Large intestine (tissue), 3 donors: ENCODE results near the gene VSTM4. TPM values are rescaled to one million over a fixed set of nuclear protein-coding genes. Genes with fewer than 3 reads are reported as not detected.

ENCODE experiments used
- DNase-seq, 2 donors: peaks; one replicate each; pipeline versions ENCODE4 v3.0.0 to v3.0.0-alpha.2; 2013
- H3K27ac ChIP-seq: one replicate; pipeline ENCODE4 v1.5.1; 2013; ENCODE audit warnings: low read length
- H3K27me3 ChIP-seq: 2 replicates; pipeline ENCODE4 v1.6.1; 2013; ENCODE audit warnings: low read length; ENCODE audit not compliant: control insufficient read depth, insufficient read depth
- H3K36me3 ChIP-seq: 2 replicates; pipeline ENCODE4 v1.6.1; 2013; ENCODE audit warnings: low read length; ENCODE audit not compliant: control insufficient read depth, insufficient read depth
- H3K4me1 ChIP-seq: one replicate; pipeline ENCODE4 v1.6.1; 2013; ENCODE audit warnings: low read length; ENCODE audit not compliant: control insufficient read depth, insufficient read depth
- H3K4me3 ChIP-seq: one replicate; pipeline ENCODE4 v1.5.1; 2013; ENCODE audit warnings: low read length
- H3K9me3 ChIP-seq: one replicate; pipeline ENCODE4 v1.6.1; 2013; ENCODE audit warnings: mild to moderate bottlenecking, low read depth, low read length, moderate library complexity; ENCODE audit not compliant: control insufficient read depth
- WGBS: methylation state at CpG from one replicate; pipeline ENCODE4 v1.1.5; 2013; ENCODE audit warnings: low lambda C conversion rate; ENCODE audit not compliant: insufficient coverage; 5-methylcytosine and 5-hydroxymethylcytosine counted together
- polyA plus RNA-seq: library from polyadenylated mRNA; unstranded; fragments of 120-200 nt; gene quantifications from one replicate; pipeline ENCODE4 v1.2.1, GENCODE V29; 2013

The VSTM4 gene
- polyA plus RNA-seq, 1 donor = 10.2 TPM

DNA sequence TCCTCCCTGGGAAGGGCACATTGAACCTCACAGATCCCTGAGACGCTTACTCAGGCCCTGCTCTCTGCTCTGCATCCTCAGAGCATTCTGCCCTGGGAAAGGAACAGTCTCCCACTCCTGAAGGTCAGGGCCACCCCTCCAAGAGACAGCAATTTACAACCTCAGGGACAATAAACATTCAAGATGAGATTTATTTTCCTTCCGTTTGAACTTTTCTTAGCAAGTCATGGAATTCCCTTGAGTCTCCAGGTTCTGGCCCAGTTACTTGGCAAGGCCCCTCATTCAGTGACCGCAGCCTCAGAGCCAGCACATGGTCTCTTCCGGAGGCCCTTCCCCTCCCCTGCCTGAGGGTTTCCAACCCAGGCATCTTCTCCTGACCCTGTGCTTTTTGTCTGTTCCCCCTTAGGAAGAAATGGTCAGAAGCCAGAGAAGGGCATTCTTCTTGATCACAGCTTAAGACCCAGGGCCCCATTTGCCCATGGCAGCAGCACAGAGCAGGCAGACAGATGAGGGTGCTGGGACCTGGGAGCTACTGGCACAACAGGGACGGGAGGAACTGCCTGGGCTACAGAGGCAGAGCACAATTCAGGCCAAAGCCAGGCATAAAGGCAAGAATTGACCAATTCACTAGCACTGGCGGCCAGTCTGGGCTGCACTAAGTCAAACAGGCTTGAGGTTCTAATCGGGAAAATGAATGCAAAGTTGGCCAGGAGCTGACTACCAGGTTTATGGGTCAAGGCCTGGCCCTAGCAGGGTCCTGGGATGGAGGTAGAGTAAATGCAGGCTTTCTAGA is 56.7 kb downstream of the VSTM4 start:
- peak in 1 of 2 donors; percentile 12 for DNase-seq
- H3K27me3 ChIP-seq = peaks cover 3% of the 10 kb centered on the region
- WGBS = no CpG with 5 or more reads among the region's 7 CpGs
- H3K9me3 ChIP-seq = no peaks in the 10 kb centered on the region
- no peaks in the 10 kb centered on the region for H3K4me1 ChIP-seq
- no peak overlapping the region for H3K4me3 ChIP-seq
- H3K27ac ChIP-seq = no peak overlapping the region
- peaks cover 3% of the 10 kb centered on the region for H3K36me3 ChIP-seq

DNA sequence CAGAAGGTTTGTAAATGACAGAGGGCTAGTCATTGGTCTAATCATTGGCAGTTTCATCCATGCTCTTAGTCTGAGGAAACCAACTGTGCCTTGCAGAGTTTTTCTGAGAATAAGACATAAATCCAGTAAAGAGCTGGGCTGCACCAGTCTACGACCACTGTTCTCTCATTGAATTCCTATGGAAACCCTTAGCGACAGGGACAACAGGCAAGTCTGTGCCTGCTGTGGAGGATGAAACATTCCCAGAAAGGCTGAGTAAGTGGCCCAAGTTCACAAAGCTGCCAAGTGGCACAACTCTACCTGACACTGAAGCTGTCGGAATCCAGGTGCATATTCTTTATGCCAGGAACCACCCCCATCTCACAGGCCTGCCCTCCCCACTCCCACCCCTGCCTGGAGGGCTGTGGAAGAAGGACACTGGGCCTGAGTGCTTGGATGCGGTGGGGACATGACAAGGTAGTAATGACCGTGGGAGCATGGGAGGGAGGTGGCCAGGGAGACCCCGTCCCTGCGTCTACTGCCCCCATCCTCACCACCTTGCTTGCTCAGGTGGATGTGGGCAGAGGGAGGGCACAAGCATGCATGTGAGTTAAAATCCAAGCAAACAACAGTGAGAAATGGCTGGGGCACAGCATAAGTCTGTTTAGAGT is 58.0 kb downstream of the VSTM4 start:
- WGBS = no CpG with 5 or more reads among the region's 7 CpGs
- peaks cover 3% of the 10 kb centered on the region for H3K27me3 ChIP-seq
- no peaks in the 10 kb centered on the region for H3K4me1 ChIP-seq
- no peak for DNase-seq
- H3K4me3 ChIP-seq = no peak overlapping the region
- no peaks in the 10 kb centered on the region for H3K36me3 ChIP-seq
- H3K27ac ChIP-seq = no peak overlapping the region
- H3K9me3 ChIP-seq = no peaks in the 10 kb centered on the region

DNA sequence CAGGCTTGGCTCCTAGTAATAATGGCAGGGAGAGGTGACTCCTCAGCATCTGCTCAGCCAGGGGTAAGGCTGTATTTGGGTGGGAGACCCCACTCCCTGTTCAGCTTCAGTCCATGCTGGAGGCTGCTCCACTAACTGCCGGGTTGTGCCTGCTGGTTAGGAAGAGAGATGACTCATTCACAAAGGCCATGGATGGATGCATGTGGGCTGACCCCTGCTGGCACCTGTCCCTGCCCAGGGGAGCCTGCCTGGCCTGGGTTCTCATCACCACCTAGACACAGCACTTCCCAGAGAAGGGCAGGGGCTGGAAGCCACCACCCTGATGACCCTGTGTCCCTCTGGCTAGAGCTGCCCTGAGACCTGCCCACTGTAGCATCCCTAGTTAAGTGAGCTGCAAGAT is 59.0 kb downstream of the VSTM4 start:
- no peak for DNase-seq
- Histone ChIP-seq H3K4me1 (no peaks in the 10 kb centered on the region), H3K4me3 (no peak overlapping the region), H3K36me3 (no peaks in the 10 kb centered on the region), H3K9me3 (no peaks in the 10 kb centered on the region), H3K27me3 (peaks cover 3% of the 10 kb centered on the region), H3K27ac (no peak overlapping the region)
- WGBS = no CpG with 5 or more reads among the region's 1 CpG

DNA sequence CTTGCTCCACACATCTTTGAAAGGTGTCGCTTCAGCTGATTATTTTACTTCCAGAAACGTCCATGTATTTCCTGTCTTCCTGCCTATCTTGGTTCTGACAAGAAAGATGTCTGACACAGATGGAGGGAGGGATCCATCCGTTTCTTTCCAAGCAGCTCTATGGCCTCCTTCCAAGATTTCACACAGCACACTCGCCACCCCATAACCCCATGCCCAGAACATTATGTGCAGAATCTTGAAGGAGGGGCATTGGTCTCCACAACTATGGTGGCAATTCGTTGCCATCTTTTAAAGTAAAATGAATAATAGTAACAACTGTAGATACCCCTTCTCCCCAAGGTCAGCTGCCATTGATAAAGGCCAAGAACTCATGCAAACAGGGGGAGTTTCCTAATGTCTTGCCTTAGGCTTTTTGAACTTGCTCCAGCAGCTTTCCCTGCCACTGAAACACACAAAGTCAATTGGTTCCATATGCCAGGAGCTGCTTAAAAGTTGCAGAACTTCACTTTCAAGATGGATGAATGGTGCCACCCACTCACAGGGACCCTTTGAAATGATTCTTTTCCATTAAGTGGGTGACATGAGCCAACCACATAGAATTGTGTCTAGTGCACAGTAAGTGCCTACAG is 60.0 kb downstream of the VSTM4 start:
- Histone ChIP-seq H3K9me3 (no peaks in the 10 kb centered on the region), H3K4me1 (no peaks in the 10 kb centered on the region), H3K27ac (no peak overlapping the region), H3K36me3 (no peaks in the 10 kb centered on the region), H3K4me3 (no peak overlapping the region), H3K27me3 (peaks cover 3% of the 10 kb centered on the region)
- no peak for DNase-seq
- WGBS = no CpG with 5 or more reads among the region's 5 CpGs

DNA sequence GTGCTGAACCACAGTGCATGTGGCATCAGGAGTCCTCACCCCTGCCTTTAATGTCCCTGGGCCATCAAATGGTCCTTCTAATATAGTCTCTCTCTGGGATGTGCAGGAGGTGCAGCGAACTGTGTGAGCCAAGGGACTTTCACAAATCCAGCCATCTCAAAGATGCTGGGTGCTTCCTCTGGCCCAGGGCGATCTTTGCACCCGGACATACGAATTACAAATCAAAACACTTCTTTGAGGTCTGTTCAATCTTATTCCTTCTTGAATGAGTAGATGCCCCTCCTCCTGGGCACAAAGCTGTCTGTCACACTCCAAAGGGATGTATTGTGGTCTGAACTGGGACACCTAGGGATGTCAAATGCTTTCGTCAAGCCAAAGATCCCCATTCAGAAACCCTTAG is 60.6 kb downstream of the VSTM4 start:
- Histone ChIP-seq H3K27me3 (peaks cover 3% of the 10 kb centered on the region), H3K4me3 (no peak overlapping the region), H3K9me3 (no peaks in the 10 kb centered on the region), H3K36me3 (no peaks in the 10 kb centered on the region), H3K4me1 (no peaks in the 10 kb centered on the region), H3K27ac (no peak overlapping the region)
- DNase-seq = no peak
- no CpG with 5 or more reads among the region's 5 CpGs for WGBS

DNA sequence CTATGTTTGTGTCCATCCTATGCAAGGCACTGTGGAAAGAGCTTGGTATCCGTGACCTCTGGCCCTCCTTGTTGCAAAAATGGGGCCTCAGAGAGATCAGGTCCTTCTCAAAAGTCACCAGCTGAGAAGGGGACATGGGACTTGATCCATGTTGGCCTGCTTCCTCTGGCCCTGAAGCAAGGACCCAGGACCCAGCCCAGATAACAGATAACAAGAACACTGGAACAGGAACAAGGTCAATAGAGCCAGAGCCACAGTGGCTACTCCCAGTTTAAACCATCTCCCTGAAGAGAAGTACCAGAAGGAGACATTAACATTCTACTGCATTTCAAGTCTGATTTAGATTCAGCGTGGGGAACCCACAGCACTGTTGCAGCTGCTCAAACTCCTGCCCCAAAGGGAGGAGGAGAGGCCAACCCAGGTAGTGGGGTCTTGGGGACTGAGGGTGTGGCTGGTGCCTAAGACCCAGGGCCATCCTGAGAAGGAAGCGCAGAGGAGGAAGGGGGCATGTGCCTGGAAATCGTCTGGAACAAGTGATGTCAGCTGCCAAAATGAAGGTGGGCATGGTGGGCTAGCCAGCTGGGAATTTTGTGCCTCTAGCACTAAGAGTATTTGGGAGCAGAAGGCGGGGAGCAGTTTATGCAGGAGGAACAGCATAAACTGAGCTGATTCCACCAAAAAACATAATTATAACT is 61.2 kb downstream of the VSTM4 start:
- H3K36me3 ChIP-seq = no peaks in the 10 kb centered on the region
- H3K27me3 ChIP-seq = peaks cover 3% of the 10 kb centered on the region
- H3K4me3 ChIP-seq = no peak overlapping the region
- DNase-seq = no peak
- WGBS = 90% methylated on average over 2 of the region's 5 CpGs
- no peak overlapping the region for H3K27ac ChIP-seq
- no peaks in the 10 kb centered on the region for H3K9me3 ChIP-seq
- H3K4me1 ChIP-seq = no peaks in the 10 kb centered on the region

DNA sequence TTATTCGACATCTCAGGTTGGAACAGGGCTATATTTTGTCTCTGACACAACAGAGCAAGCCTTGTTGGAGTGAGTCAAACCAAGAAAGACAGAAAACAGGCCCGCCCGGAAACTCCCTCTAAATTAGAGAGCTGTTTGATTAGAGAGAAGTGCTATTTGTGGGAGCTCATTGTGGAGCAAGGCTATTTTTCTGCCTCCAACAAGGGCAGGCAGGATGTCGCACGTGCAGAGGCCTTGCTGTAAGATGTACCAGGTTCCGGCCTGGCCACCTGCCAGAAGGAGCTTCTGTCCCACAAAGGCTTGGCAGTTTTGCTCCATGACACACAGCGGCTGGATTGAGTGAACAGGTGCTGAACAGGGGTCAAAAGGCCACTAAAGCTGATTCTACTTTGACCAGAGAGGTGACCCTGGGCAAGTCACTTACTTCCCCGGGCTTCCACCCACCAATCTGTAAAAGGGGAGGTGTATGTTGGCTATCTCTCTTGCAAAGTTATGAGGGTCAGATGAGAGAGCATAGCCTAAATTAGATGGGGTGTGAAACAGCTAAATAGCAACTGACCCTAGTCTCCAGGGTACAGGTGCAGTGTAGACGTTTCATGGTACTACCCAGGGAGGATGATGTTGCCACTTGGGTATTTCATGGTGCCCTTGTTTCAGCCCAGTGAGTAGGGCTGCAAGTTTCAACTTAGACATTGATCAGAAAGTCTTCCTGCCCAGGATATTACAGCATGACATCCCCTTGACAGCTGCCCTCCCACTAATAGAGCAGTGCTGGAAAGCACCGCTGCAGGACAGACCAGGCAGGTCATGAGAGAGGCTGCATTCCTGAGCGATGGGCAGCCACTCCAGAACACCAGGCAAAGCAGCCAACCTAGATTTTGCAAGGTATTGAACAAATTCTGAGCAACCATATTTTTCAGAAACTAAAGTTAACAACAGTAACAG is 62.0 kb downstream of the VSTM4 start:
- Histone ChIP-seq H3K27ac (no peak overlapping the region), H3K4me3 (no peak overlapping the region), H3K9me3 (no peaks in the 10 kb centered on the region), H3K4me1 (no peaks in the 10 kb centered on the region), H3K27me3 (no peaks in the 10 kb centered on the region), H3K36me3 (no peaks in the 10 kb centered on the region)
- no CpG with 5 or more reads among the region's 11 CpGs for WGBS
- DNase-seq = no peak

DNA sequence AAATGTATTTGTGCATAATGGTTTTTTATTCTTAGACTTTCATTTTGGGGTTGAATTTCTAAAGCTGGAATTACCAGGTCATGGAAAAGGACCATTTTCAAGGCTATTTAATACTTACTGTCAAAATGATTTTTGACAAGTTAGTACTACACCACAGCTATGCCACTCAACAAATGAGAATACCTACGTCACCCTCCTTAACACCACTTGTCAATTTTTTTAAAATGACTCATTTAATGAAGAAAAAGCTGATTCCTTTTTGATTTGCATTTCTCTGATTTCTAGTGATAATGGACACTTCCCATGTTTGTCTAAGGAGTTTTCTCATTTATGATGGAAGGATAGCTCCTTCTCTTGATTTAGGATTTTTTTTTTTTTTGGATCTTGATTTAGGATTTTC is 63.3 kb downstream of the VSTM4 start:
- DNase-seq = no peak
- H3K27me3 ChIP-seq = no peaks in the 10 kb centered on the region
- no peaks in the 10 kb centered on the region for H3K36me3 ChIP-seq
- no peak overlapping the region for H3K27ac ChIP-seq
- no peaks in the 10 kb centered on the region for H3K9me3 ChIP-seq
- 71% methylated on average over 1 of the region's 1 CpG for WGBS
- H3K4me1 ChIP-seq = no peaks in the 10 kb centered on the region
- H3K4me3 ChIP-seq = no peak overlapping the region

DNA sequence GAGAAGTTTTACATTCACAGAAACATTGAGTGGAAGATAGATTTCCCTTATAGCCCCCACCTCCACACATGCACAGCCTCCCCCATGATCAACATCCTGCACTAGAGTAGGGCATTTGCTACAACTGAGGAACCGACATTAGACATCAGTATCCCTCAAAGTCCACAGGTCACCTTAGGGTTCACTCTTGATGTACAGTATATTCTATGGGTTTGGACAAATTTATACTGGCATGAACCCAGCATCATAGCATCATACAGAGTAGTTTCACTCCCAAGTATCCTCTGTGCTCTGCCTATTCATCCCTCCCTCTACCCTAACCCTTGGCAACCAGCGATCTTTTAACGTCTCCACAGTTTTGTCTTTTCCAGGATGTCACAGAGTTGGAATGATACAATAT is 64.4 kb downstream of the VSTM4 start:
- no peaks in the 10 kb centered on the region for H3K27me3 ChIP-seq
- peak in 1 of 2 donors; percentile 9 for DNase-seq
- peaks cover 3% of the 10 kb centered on the region for H3K36me3 ChIP-seq
- no peaks in the 10 kb centered on the region for H3K9me3 ChIP-seq
- H3K27ac ChIP-seq = no peak overlapping the region
- H3K4me3 ChIP-seq = no peak overlapping the region
- no CpG with 5 or more reads among the region's 3 CpGs for WGBS
- no peaks in the 10 kb centered on the region for H3K4me1 ChIP-seq
